Astrocyte (in vitro differentiated cells and primary cell): ENCODE results near the gene FOXK2.

ENCODE experiments used
- CTCF ChIP-seq: IDR thresholded peaks from 2 replicates; pipeline ENCODE4 v1.5.1; 2011; ENCODE audit warnings: low read depth, mild to moderate bottlenecking, inconsistent platforms, low read length, moderate library complexity; ENCODE audit not compliant: insufficient read depth
- EZH2 ChIP-seq: IDR thresholded peaks from 2 replicates; pipeline ENCODE4 v1.6.1; 2012; ENCODE audit warnings: mild to moderate bottlenecking, low read length, inconsistent platforms; ENCODE audit not compliant: insufficient read depth

GRCh38 chr17:82496529-82497434 lies 22.8 kb upstream of the FOXK2 start:
- TF ChIP-seq EZH2, result no peak
- no peak for TF ChIP-seq CTCF
